Measurements from ENCODE around the gene BRD2. TPM values are rescaled to one million over a fixed set of nuclear protein-coding genes. Genes with fewer than 3 reads are reported as not detected.
A peak's percentile ranks its signal among the peaks of the same experiment; 100 is the strongest.

Gene BRD2
- total and polyA plus RNA-seq, 5 experiments from 2014 or later = 24.5 to 455 (median 72.8) TPM

DNA sequence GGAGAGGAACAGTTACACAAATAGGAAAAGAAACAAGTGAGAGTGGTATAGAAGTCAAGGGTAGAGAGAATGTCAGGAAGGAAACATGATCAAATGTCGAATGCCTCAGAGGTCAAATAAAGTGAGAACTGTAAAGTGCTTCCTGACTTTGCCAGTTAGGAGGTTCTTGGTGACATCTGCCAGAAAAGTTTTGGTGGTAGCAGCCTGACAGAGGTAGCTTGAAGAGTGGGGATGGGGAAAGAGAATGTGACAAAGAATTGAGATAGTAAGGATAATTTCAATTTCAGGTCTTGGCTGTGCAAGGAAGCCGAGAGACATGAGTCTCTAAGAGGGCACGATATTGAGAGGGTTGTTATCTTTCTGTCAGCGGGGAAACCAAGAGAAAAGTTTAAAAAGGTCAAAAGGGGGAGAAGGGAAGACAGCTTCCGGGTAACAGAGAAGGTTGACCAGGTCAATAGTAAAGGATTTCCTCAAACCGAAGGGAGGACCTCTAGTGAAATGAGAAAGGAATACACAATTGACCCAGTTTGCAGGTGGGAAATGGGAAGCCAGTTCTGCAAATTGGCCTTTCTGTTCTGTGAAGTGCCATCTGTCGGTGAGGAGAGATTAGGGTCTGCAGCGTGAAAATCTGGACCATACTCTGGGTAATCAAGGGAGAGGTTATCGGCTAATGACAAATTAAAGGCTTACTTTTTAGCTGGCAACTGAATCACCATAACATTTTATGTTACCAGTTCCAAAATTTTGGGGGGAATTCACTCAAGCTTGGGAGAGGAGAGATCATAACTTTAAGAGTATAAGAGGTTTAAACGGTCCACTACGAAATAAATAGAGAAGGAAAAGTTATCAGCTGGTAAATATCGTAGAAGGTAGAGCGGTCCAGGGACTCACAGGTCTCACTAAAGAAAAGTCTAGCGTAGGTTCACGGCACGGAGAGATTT, 973 bp upstream of the BRD2 start:
- peaks cover 0 to 5% (median 3%) of the 10 kb centered on the region in 3 donors for H3K36me3 Mint-ChIP-seq
- peaks cover 40 to 56% (median 43%) of the 10 kb centered on the region in 4 donors for H3K4me1 Mint-ChIP-seq
- POLR2A ChIA-PET = interaction anchor here (0.5 to 21.1 kb wide), 14 partner anchors 8 to 772 kb away, joined by 3 to 510 read pairs (median 9); partner anchors contain the start of genes HLA-DMA, HLA-DMB, PSMB8 and PSMB9
- H3K27ac Mint-ChIP-seq = peak overlapping the region; percentile 80 to 100 (median 98)
- H3K27me3 Mint-ChIP-seq = peaks cover 0 to 2% (median 0%) of the 10 kb centered on the region in 5 donors
- DNase-seq = peak in 3 of 10 donors; percentile 17 to 33 (median 30)
- ATAC-seq = no peak
- no peaks in the 10 kb centered on the region for H3K9me3 Mint-ChIP-seq
- H3K4me3 Mint-ChIP-seq = peak overlapping the region; percentile 78 to 99 (median 90)

DNA sequence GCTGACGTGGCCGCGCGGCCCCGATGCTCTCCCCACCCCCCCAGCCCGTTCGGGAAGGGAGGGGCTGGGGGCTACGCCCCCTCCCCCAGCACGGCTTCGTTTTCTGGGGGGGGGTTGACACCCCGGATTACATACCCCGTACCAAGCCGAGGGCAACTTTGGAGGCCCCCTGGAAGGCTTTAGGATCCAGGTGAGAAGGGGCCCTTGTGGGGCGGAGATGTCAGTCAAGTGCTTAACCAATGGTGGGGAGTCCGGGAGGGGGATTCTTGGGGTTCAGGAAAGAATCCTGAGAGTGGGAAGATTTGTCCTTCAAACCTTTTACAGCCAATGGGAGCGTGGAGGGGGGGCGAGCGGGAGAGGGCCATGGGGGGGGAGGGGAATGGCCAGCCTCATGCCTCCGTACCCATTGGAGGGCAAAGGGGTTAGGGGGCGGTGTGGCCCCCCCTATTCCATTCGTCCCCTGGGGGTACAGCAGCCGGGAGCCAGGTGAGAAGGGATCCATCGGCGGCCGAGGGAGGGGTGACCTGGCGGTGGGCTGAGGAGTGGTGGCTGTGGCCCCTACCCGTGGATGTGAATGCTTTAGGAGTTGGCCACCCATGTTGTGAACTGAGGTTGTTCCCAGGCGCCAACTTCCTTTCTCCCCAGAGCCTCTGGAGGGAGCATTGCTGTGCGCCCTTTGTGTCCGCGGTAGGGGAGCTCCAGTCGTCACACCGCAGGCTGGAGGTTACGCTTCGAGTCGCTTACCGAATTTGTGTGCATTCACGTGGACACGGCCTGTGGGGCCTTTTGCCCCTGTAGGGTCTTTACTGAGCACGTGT, 682 bp downstream of the BRD2 start:
- H3K4me3 Mint-ChIP-seq = peak overlapping the region; percentile 78 to 99 (median 92)
- H3K27me3 Mint-ChIP-seq = peaks cover 0 to 2% (median 0%) of the 10 kb centered on the region in 5 donors
- H3K36me3 Mint-ChIP-seq = peaks cover 13 to 18% (median 18%) of the 10 kb centered on the region in 3 donors
- peak in 9 of 10 donors; percentile 38 to 75 (median 48) for DNase-seq
- no peak for ATAC-seq
- peaks cover 33 to 57% (median 42%) of the 10 kb centered on the region in 4 donors for H3K4me1 Mint-ChIP-seq
- H3K9me3 Mint-ChIP-seq = no peaks in the 10 kb centered on the region
- peak overlapping the region; percentile 91 to 100 (median 98) for H3K27ac Mint-ChIP-seq
- POLR2A ChIA-PET = interaction anchor here (0.5 to 21.1 kb wide), 16 partner anchors 9 to 1067 kb away, joined by 3 to 510 read pairs (median 8); partner anchors contain the start of genes HLA-DMA, HLA-DMB, PSMB8 and PSMB9

DNA sequence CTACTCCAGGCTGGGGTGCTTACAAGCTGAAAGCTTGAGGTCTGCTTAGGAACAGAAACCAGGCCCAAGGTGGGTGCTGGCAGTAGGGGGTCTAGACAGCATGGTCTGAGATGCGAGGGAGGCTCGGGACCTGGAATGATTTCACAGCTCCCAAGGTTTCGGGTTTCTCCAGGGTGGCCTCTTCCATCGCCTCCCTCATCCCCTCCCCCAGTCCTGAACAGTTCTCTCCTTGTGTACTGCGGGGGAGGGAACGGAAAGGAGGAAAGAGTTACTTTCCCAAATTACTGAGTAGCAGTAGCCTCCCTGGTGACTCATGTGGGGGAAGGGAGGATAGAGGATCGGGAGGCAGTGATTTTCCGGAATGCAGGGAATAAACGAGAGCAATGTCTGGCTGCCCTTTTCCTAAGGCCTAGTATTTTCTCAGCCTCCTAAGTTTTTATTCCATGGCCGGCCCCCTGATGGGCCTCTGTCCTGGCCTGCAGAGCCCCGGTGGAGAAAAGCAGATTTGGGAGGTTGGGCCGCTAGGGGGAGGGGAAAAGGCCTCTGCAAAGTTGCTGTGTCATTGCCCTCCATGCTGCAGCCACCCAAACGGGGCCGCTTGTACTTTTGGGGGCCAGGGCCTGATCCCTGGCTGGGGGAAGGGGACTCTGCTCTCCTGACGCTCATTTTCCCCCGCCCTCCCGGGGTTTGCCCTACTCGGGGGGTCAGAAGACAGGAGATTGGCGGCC, 1.5 kb downstream of the BRD2 start:
- Mint-ChIP-seq H3K4me1 (peaks cover 32 to 57% (median 44%) of the 10 kb centered on the region in 4 donors), H3K4me3 (peak overlapping the region; percentile 78 to 99 (median 92)), H3K9me3 (no peaks in the 10 kb centered on the region), H3K27ac (peak overlapping the region; percentile 91 to 100 (median 97)), H3K36me3 (peaks cover 13 to 26% (median 24%) of the 10 kb centered on the region in 3 donors), H3K27me3 (peaks cover 0 to 2% (median 0%) of the 10 kb centered on the region in 5 donors)
- POLR2A ChIA-PET = interaction anchor here (0.7 to 21.1 kb wide), 16 partner anchors 8 to 1067 kb away, joined by 3 to 510 read pairs (median 11); partner anchors contain the start of genes GPSM3, HLA-DMA, HLA-DMB and HLA-DPA1
- ATAC-seq = no peak
- peak in 9 of 10 donors; percentile 45 to 79 (median 61) for DNase-seq

DNA sequence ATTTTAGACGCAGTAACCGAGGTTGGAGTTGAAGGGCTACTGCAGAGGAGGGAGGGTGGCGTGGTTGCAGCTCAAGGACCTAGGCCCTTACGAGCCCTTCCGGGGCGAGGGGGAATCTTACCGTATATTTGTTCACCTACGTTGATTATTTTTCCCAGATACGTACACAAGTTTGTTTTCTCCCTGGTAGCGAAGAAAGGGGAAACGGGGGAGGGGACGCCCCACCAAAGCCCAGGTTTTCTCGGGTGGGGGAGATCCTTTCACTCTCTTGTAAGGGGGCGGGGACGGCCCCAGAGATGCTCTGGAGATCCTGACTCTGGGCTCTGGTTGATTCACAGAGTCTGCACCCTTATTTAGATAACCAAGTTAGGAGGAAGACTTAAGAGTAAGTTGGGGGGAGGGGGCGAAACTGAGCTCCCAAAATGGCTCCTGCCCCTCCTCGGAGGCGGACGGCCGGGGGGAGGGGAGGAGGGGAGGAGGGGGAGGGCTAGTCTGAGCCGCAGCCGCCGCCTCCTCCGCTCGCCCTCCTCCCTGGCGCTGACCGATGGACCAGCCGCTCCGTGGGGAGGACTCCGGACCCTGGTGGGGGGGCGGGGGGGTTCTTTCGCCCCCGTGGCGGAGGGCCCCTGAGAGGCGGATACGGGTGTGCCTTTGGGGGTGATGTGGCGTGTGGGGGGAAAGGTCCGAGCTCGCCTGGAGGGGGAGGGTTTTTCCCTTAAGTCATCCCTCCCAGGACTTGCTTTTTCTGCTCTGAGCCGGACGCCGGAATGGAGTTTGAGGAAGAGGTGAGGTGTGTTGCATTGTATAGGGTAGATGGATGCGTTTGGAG, 2.2 kb downstream of the BRD2 start:
- peaks cover 30 to 57% (median 43%) of the 10 kb centered on the region in 4 donors for H3K4me1 Mint-ChIP-seq
- peaks cover 13 to 32% (median 29%) of the 10 kb centered on the region in 3 donors for H3K36me3 Mint-ChIP-seq
- H3K4me3 Mint-ChIP-seq = peak overlapping the region; percentile 78 to 99 (median 99)

DNA sequence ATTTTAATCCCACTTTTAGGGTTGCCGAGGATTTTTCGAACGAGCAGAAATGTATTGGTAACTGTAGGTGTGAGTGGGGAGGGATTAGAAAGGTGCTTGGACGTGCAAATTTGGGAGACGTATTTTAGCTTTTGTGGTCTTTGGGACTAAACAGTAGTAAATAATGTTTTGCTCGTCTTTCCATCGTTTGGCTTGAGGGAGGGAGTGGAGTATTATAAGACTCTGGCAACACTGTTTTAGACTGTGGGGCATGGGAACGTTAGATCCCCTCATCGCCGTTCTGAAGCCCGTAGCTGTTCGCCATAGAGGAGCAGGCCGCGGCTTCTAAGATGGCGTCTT, 2.8 kb downstream of the BRD2 start:
- Mint-ChIP-seq H3K4me3 (peak overlapping the region; percentile 78 to 99 (median 99)), H3K4me1 (peaks cover 30 to 57% (median 44%) of the 10 kb centered on the region in 4 donors), H3K9me3 (no peaks in the 10 kb centered on the region), H3K27ac (peak overlapping the region; percentile 91 to 100 (median 100)), H3K27me3 (peaks cover 0 to 2% (median 0%) of the 10 kb centered on the region in 5 donors), H3K36me3 (peaks cover 13 to 37% (median 34%) of the 10 kb centered on the region in 3 donors)
- DNase-seq (no peak), ATAC-seq (no peak)
- POLR2A ChIA-PET = interaction anchor here (0.6 to 21.1 kb wide), 48 partner anchors 9 to 1774 kb away, joined by 3 to 510 read pairs (median 8); partner anchors contain the start of genes AGPAT1, ATF6B, B3GALT4 and BAG6

More for the DNA sequence above, 2.2 kb downstream of the BRD2 start:
- POLR2A ChIA-PET = interaction anchor here (0.6 to 21.1 kb wide), 29 partner anchors 12 to 1613 kb away, joined by 3 to 510 read pairs (median 8); partner anchors contain the start of genes AGPAT1, BAG6, CUTA and GPSM3
- no peaks in the 10 kb centered on the region for H3K9me3 Mint-ChIP-seq
- peak overlapping the region; percentile 91 to 100 (median 100) for H3K27ac Mint-ChIP-seq
- peaks cover 0 to 2% (median 0%) of the 10 kb centered on the region in 5 donors for H3K27me3 Mint-ChIP-seq
- DNase-seq (peak; percentile 45 to 86 (median 66)), ATAC-seq (no peak)

DNA sequence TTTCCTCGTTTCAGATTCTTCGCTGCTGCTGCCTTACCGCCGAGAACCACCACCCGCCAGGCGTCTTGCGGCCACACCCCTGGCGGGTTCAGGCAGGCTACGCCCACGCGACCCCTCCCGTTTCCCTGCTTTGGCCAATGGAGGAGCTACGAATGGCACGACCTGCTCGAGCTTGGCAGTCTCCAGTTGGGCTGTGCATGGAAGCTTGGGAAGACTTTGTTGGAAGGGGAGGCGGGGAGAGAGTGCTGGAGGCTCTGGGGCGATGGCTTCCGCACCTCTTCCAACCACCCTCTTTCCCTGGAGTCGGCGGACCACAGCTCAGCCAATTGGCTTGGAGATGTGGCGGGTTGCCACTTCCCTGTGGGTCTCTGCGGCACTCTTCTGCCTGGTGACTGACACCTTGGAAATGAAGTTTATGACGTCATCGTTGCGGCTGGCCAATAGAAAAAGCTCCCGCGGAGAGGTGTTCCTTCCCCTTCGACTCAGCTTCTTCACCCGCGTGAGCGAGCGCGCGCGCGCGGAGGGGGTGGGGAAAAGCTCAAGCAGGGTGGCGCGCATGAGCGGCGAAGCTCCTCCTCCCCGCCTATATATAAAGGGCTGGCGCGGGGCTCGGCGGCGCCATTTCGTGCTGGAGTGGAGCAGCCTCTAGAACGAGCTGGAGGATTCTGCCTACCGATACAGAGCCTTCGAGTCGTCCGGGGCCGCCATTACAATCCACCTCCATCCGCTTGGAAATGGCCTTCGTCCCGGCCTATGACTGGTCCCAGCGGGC, 3.4 kb downstream of the BRD2 start:
- Mint-ChIP-seq H3K27me3 (peaks cover 0 to 2% (median 0%) of the 10 kb centered on the region in 5 donors), H3K9me3 (no peaks in the 10 kb centered on the region), H3K4me3 (peak overlapping the region; percentile 78 to 99 (median 99)), H3K4me1 (peaks cover 30 to 57% (median 44%) of the 10 kb centered on the region in 4 donors), H3K27ac (peak overlapping the region; percentile 91 to 100 (median 100)), H3K36me3 (peaks cover 13 to 43% (median 39%) of the 10 kb centered on the region in 3 donors)
- peak; percentile 98 to 100 (median 100) for DNase-seq
- POLR2A ChIA-PET = interaction anchor here (0.5 to 21.1 kb wide), 77 partner anchors 9 to 1774 kb away, joined by 3 to 510 read pairs (median 5); partner anchors contain the start of genes ABHD16A, AGPAT1, ATF6B and B3GALT4
- ATAC-seq = peak; percentile 50 to 68

DNA sequence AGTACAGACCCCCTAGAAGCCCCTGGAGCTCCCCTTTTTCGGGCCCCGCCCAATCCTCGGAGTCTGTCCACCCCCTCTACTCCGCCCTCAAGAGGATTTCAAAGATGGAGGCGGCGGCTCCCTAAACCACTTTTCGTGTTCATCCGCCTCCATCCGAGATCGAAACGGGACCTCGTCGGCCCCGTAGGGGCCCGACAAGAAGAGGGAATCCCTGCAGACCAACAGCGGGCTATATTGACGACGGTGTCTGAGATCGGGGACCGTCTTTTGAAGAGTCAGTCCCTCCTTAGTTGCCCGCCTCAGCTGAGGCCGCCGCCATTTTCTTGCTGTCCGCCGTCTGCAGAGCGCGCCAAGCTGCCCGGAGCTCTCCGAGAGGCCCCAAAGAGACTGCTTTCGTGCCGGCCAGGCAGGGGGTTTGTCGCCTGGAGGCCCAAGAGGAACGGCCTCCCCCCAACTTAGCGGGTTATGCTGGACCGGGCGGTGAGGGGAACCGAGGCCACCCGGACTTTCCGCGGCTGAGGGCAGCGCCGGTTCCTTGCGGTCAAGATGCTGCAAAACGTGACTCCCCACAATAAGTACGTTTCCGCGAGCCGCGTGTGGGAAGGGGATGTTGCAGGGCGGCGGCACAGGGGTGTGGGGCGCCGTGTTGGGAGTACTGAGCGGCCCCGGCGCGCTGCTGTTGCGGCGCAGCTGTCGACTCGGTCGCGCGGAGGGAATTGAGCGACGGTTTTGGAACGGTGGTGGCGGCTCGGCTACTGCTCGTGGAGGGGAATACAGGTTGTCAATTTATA, 4.2 kb downstream of the BRD2 start:
- H3K4me3 Mint-ChIP-seq = peak overlapping the region; percentile 78 to 99 (median 99)
- ATAC-seq (peak; percentile 4 to 10), DNase-seq (peak in 7 of 10 donors; percentile 49 to 77 (median 58))
- POLR2A ChIA-PET = interaction anchor here (0.6 to 21.1 kb wide), 63 partner anchors 10 to 1775 kb away, joined by 3 to 510 read pairs (median 5); partner anchors contain the start of genes ABHD16A, ATF6B, B3GALT4 and CUTA
- H3K27ac Mint-ChIP-seq = peak overlapping the region; percentile 91 to 100 (median 100)
- no peaks in the 10 kb centered on the region for H3K9me3 Mint-ChIP-seq
- peaks cover 30 to 57% (median 42%) of the 10 kb centered on the region in 4 donors for H3K4me1 Mint-ChIP-seq
- peaks cover 17 to 51% (median 43%) of the 10 kb centered on the region in 3 donors for H3K36me3 Mint-ChIP-seq
- H3K27me3 Mint-ChIP-seq = peaks cover 0 to 2% (median 0%) of the 10 kb centered on the region in 5 donors

DNA sequence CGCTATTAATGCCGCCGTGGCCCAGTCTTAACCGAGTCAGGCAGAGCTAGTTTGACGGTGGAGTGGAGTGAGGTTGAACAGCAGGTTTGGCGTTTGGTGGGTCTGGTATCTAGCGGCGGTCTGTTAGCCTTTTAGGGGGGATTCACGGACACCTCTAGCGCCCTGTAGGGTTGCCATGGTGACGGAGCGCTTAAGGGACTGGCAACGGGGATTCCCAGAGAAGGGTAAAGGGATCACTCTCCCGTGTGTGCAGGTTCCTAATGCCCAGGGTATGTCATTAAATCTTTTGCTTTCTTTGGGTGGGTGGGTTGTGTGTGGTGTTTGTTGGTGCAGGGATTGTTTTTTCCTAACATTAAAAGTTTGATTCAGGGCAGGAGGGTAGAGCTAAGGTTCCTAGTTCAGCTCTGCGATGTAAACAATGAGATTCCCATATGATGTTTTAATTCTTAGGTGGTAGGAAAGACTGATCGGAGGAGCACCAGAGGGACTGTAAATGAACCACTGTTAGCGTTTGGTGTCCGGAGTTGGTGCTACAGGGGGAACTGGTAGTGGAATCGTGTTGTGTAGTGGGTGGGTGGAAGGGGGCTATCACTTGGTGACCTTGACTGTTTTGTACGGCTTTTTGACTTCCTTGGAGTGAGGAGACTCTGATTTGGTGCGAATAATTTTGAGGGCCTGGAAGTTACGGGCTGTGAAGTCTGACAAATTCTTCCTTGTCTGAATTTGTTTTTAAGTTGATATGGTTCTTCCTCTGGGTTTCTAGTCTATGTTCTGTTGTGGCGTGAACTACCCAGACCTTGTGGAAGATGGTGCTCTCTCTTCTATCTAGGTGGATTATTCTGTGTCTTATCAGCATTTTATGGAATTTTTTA, 5.0 kb downstream of the BRD2 start:
- peaks cover 0 to under 1% (median 0%) of the 10 kb centered on the region in 5 donors for H3K27me3 Mint-ChIP-seq
- H3K36me3 Mint-ChIP-seq = peaks cover 20 to 59% (median 45%) of the 10 kb centered on the region in 3 donors
- POLR2A ChIA-PET = interaction anchor here (0.6 to 21.1 kb wide), 28 partner anchors 7 to 1357 kb away, joined by 3 to 510 read pairs (median 12); partner anchors contain the start of genes B3GALT4, CUTA, HLA-DMA and HLA-DMB
- H3K9me3 Mint-ChIP-seq = no peaks in the 10 kb centered on the region
- ATAC-seq (peak in 1 of 2 donors; percentile 3), DNase-seq (peak in 9 of 10 donors; percentile 37 to 84 (median 64))
- peak overlapping the region; percentile 91 to 100 (median 100) for H3K27ac Mint-ChIP-seq
- H3K4me3 Mint-ChIP-seq = peak overlapping the region; percentile 78 to 99 (median 99)
- peaks cover 37 to 61% (median 47%) of the 10 kb centered on the region in 4 donors for H3K4me1 Mint-ChIP-seq

Measured in naive thymus-derived CD8-positive, alpha-beta T cell (primary cell).